LHCN-M2 (cell line): ENCODE measurements around the gene C16orf89. TPM values are rescaled to one million over a fixed set of nuclear protein-coding genes. Genes with fewer than 3 reads are reported as not detected.

Experiments
- DNase-seq: peaks from one replicate; pipeline ENCODE4 v3.0.0-alpha.2; 2012; ENCODE audit warnings: low read depth
- total RNA-seq: library from RNA; depleted of rRNA; stranded (reverse); fragments of >200 nt; gene quantifications from 2 replicates; pipeline ENCODE4 v1.2.3, GENCODE V29; 2014; rRNA removed

Gene C16orf89
- total RNA-seq, 1 experiment from 2014 or later, result not detected

DNA sequence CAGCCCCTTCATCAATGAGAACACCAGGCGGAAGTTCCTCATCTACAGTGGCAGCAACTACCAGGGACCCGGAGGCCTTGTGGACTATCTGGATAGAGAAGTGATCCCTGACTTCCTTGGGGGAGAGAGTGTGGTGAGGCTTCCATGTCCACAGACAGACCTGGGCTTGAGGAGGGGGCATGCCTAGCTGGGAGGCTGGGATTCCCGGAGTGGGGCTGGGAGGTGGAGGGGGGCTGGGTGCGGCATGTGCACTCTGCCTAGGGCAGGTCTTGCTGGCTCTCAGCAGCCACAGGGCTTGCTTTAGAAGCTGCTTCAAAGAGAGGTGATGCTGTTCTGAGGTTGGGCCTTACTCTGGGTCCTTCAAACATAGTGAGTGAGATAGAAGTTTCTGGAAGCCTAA, 59.8 kb downstream of the C16orf89 start:
- no peak for DNase-seq

DNA sequence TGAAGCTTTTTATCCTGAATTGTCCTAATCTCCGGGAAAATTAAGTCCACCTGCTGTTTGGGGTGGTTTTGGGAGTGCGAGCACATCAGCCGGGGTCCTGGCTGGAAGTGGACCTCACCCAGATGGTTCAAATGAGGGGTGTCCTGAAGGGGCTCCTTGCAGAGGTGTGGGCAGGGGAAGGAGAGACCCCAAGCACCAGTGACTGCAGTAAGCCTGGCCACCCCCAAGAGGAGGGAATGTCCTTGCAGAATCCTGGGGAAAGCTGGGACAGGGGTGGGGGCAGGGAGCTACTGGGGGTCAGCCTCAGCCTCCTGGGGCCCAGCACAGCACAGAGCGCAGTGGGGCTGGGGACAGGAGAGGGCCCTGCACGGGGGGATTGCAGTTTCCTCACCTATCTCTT, 61.4 kb downstream of the C16orf89 start:
- DNase-seq, result no peak

DNA sequence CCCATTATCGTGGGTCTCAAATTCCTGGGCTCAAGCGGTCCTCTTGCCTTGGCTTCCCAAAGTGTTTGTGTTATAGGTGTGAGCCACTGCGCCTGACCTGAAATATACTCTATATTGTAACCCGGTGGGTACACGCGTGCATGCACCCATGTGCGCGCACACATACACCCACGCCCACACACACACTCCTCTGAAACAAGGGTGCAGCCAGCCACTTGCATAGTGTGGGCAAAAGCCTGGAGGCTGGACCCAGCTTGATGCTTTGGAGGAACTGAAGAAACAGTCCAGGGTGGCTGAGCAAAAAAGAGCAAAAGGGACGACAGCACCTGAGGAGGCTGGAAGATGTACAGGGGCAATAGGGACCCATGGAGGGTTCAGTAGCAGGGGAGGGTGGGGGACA, 61.9 kb downstream of the C16orf89 start:
- no peak for DNase-seq

DNA sequence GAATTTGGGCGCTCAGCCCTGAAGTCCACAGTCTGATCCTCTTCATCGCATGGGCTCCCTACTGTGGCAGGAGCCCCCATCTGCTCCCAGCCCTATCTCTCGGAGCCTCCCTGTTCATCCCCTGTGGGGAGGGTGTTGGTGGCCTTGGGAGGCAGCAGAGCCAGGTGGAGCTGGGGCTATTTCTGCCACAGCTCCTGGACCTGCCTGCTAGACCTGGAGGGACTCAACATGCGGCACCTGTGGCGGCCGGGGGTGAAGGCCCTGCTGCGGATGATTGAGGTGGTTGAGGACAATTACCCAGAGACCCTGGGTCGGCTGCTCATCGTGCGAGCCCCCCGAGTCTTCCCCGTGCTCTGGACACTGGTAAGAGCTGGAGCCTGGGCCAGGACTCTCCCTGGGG, 62.5 kb downstream of the C16orf89 start:
- no peak for DNase-seq

DNA sequence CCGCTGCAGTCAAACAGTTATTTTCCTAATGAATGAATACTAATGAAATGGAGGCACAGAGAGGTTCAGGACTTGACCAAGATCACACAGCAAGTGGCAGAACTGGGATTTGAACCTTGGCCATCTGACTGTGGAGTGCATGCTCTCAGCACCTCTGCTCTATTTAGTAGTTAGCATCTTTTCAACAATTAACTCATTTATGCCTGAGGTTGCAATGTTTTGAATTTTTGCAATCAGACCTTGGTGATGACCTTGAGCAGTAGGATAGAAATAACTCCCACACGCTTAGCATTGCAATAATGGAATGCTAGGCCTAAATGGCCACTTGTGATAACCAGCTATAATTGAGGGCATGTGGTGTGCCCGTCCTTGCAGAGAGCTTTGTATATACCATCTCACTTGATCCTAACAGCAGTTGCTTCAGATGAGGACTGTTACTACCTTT, 63.0 kb downstream of the C16orf89 start:
- no peak for DNase-seq

DNA sequence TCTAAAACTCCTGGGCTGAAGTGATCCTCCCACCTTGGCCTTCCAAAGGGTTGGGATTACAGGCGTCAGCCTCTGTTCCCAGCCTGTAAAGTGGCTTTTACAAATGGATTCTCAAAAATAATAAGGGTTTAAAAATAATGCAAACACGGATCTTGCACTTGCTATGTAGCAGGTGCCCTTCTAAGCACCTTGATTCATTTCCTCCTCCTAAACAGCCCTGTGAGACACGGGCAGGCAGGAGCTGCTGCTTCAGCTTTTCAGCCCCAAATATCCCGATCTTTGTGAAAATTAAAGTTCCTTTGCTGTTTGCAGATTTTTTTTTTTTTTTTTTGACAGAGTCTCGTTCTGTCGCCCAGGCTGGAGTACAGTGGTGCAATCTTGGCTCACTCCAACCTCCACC, 63.8 kb downstream of the C16orf89 start:
- DNase-seq, result no peak

DNA sequence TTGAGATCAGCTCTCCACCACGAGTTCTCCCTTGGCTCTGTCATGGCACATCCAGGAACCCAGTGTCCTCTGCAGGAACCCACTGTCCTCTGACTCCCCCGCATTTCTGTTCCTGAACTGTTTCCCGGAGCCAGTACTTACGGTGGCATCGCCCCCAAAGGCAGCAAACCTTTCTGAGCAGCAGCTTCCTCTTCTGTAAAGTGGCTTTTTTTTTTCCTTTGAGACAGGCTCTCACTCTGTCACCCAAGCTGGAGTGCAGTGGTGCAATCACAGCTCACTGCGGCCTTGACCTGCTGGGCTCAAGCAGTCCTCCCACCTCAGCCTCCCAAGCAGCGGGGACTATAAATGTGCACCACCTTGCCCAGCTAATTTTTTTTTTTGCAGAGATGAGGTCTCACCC, 64.2 kb downstream of the C16orf89 start:
- no peak for DNase-seq

DNA sequence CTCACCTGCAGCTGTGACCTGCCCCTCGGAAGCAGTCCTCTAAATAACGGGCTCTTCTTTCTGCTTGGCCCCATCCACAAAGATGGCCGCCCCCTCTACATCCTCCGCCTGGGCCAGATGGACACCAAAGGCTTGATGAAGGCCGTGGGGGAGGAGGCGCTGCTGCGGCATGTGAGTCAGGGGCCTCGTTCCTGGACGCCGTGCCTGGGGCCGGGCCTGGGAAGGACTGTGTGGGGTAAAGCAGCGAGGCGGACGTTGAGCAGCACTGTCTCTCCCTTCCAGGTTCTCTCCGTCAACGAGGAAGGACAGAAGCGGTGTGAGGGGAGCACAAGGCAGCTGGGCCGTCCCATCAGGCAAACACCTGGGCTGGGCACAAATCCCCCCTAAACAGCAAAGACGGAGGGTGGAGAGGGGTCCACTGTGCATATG, 65.2 kb downstream of the C16orf89 start:
- DNase-seq, result no peak

DNA sequence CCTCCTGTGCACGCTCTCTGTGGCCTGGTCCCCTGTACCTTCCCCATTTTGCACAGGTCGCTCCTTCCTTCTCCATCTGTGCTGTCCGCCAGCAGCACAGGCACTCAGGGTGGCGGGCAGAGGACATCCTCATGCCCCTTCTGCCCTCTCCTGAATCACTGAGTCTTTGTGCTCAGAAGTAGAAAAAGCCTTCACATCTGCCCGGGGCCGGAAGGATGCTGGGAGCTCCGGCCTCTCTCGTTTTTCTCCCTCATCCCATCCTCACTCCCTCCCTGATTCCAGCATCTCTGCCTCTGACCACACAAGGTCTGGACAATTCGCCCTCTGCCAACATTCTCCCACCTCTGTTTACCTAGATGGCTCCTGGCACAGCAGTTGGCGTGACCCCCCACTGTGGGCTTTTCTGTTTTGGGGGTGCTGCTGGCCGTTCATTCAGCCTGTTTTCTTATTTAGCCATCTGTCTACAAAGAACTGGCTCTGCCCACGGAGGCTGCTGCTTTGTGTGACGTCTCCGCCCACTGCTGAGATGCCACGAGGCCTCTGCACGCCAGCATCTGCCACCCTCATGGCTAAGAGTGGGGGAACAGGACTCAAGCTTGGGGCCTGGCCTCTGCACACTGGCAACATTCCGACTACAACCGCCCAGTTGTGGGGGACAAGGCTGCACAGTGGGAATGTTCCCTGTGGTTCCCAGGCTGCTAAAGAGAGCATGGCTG, 70.9 kb downstream of the C16orf89 start:
- no peak for DNase-seq

Other genes starting within 250 kb of the C16orf89 start
- 38.3 and 52.8 TPM in 2 replicates for gene GLYR1, start 218.7 kb downstream of the C16orf89 start, total RNA-seq
- gene UBN1, start 218.5 kb downstream of the C16orf89 start, total RNA-seq, result 27.6 and 28.1 TPM in 2 replicates
- gene PPL, start 128.8 kb downstream of the C16orf89 start, total RNA-seq, result 0.13 and 0.86 TPM in 2 replicates
- gene SEC14L5, start 107.6 kb downstream of the C16orf89 start, total RNA-seq, result not detected in 2 replicates
- gene NAGPA, start 32.0 kb downstream of the C16orf89 start, total RNA-seq, result 33.7 and 57.6 TPM in 2 replicates
- gene ALG1, start 5.9 kb upstream of the C16orf89 start, total RNA-seq, result 33.2 and 75.0 TPM in 2 replicates
- gene EEF2KMT, start 31.8 kb upstream of the C16orf89 start, total RNA-seq, result 26.1 and 30.0 TPM in 2 replicates